Measurements from ENCODE around the gene ROCK2. TPM values are rescaled to one million over a fixed set of nuclear protein-coding genes. Genes with fewer than 3 reads are reported as not detected.

Gene ROCK2
- total RNA-seq, 2 experiments from 2014 or later = 16.6 to 19.2 TPM

DNA sequence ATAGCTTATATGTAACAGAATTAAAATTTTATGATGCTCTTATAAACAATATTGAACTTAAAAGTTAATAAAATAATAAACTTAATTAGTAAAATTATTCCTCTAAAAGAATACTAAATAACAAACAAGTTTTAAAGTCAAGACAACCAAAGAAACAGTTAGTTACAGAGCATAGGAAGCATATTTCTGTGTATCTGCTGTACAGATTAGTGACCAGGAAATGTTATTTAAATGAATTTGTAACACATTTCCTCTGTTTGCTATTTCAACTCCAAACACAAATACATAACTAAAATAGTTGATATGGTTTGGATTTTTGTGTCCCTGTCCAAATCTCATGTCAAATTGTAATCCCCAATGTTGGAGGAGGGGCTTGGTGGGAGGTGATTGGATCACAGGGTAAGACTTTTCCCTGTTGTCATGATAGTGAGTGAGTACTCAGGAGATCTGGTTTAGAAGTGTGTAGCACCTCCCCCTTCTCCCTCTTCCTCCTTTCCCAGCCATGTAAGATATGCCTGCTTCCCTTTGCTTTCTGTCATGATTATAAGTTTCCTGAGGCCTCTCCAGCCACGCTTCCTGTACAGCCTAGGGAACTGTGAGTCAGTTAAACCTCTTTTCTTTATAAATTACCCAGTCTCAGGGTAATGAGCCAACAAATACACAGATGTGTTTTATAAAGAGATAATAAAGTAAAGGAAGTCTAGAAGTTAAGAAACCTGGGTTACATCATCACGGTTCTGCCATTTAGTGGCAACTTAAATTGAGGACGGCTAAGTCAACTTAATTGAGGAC lies 51.8 kb downstream of the ROCK2 start:
- no peaks in the 10 kb centered on the region for H3K9me3 Mint-ChIP-seq
- POLR2A ChIA-PET = no interaction called here
- peaks cover 28% of the 10 kb centered on the region for H3K4me1 Mint-ChIP-seq (ENCODE audit: low read depth)
- no peak for DNase-seq
- H3K36me3 Mint-ChIP-seq = no peaks in the 10 kb centered on the region
- H3K27ac Mint-ChIP-seq = no peak overlapping the region
- CTCF ChIA-PET = no interaction called here
- H3K4me3 Mint-ChIP-seq = no peak overlapping the region
- no peaks in the 10 kb centered on the region for H3K27me3 Mint-ChIP-seq
- intact Hi-C loops (cut with micrococcal nuclease) = no loop called here

GRCh38 chr2:11290713-11291112 lies 53.7 kb downstream of the ROCK2 start:
- ChIA-PET CTCF (no interaction called here), POLR2A (interaction anchor here (0.6 kb wide), 1 partner anchor 1717 kb away, joined by 3 read pairs; no protein-coding TSS in a partner anchor)
- DNase-seq = no peak
- intact Hi-C loops (cut with micrococcal nuclease) = no loop called here
- Mint-ChIP-seq H3K27me3 (no peaks in the 10 kb centered on the region), H3K27ac (no peak overlapping the region), H3K4me3 (no peak overlapping the region), H3K36me3 (peaks cover 6% of the 10 kb centered on the region), H3K4me1 (ENCODE audit: low read depth) (peaks cover 20% of the 10 kb centered on the region), H3K9me3 (peaks cover 2% of the 10 kb centered on the region)

DNA sequence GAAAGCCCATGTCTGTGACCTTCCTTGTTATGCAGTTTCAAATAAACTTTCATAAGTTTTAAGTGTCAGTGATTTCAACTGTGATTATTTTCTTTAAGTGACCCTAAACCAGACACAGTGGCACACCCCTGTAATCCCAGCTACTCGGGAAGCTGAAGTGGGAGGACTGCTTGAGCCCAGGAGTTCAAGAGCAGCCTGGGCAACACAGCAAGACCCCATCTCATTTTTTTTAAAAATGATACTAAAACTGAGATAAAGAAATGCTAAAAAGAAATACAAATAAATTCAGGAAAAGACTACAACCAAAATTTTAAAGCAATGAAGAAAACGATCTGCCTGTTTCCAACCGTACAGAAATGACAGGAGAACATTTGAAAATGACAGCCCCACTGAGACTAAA lies 54.2 kb downstream of the ROCK2 start:
- Mint-ChIP-seq H3K27ac (no peak overlapping the region), H3K4me1 (ENCODE audit: low read depth) (peaks cover 20% of the 10 kb centered on the region), H3K27me3 (no peaks in the 10 kb centered on the region), H3K9me3 (peaks cover 3% of the 10 kb centered on the region), H3K4me3 (no peak overlapping the region), H3K36me3 (peaks cover 11% of the 10 kb centered on the region)
- ChIA-PET CTCF (no interaction called here), POLR2A (interaction anchor here (0.6 kb wide), 1 partner anchor 1717 kb away, joined by 3 read pairs; no protein-coding TSS in a partner anchor)
- no peak for DNase-seq
- intact Hi-C loops (cut with micrococcal nuclease) = no loop called here

DNA sequence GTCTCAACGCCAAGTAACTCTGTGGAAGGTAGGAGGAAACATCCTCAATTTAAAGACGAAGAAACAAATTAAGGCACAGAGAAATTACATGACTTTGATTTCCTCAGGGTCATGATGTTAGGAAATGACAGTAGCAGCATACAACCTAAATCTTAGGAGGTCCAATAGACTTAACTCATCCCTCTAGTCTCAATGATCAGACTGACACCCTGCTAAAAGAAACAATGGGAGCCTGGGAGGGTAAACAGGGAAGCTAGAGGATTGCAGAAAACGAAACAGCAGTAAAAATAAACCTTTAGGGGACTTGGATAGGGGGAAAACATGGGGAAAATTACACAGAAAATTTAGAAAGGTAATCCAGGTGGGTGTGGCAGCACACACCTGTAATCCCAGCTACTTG lies 56.0 kb downstream of the ROCK2 start:
- Mint-ChIP-seq H3K9me3 (peaks cover 15% of the 10 kb centered on the region), H3K27me3 (no peaks in the 10 kb centered on the region), H3K4me3 (no peak overlapping the region), H3K36me3 (peaks cover 27% of the 10 kb centered on the region), H3K4me1 (ENCODE audit: low read depth) (peaks cover 20% of the 10 kb centered on the region), H3K27ac (no peak overlapping the region)
- no peak for DNase-seq
- intact Hi-C loops (cut with micrococcal nuclease) = no loop called here
- CTCF ChIA-PET = no interaction called here
- POLR2A ChIA-PET = no interaction called here

DNA sequence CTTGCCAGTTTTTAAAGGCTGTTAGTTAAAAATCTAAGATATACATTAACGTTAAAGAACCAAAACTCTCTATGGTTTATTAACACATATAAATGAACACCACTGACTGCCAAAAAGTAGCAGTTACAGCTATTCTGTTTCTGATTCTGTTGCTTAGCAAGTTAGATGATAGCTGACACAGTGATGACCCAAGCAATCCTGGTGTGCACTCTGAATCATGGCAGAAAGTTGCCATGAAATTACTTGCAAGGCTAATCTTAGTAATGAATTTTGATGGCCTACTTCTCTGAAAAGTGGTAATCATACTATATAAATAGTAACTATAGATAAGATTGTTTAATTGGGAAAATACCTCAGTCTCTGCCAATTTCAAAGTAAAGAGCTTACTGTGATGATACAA lies 57.7 kb downstream of the ROCK2 start:
- H3K36me3 Mint-ChIP-seq = peaks cover 37% of the 10 kb centered on the region
- CTCF ChIA-PET = interaction anchor here (0.8 kb wide), 1 partner anchor 131 kb away, joined by 3 read pairs; no protein-coding TSS in a partner anchor
- POLR2A ChIA-PET = no interaction called here
- H3K27me3 Mint-ChIP-seq = no peaks in the 10 kb centered on the region
- peaks cover 17% of the 10 kb centered on the region for H3K9me3 Mint-ChIP-seq
- peaks cover 15% of the 10 kb centered on the region for H3K4me1 Mint-ChIP-seq (ENCODE audit: low read depth)
- intact Hi-C loops (cut with micrococcal nuclease) = no loop called here
- no peak for DNase-seq
- H3K27ac Mint-ChIP-seq = no peak overlapping the region
- no peak overlapping the region for H3K4me3 Mint-ChIP-seq

DNA sequence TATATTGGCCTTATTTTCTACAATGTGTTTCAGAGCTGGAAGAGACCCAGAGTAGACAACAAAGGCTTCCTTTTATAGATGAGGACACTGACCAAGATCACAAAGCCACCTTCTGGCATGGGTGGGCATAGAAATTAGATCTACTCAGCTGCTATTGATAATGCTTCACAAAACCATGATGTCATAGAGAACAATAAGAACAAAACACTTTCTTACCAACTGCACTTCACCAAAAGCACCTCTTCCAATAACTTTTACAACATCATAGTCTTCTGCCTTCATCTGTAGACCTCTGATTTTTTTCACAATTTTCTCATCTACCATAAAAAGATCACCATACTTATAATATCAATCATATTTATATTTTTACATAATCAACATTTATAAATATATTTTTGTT lies 58.1 kb downstream of the ROCK2 start:
- H3K27ac Mint-ChIP-seq = no peak overlapping the region
- no peaks in the 10 kb centered on the region for H3K27me3 Mint-ChIP-seq
- H3K4me3 Mint-ChIP-seq = no peak overlapping the region
- CTCF ChIA-PET = interaction anchor here (0.8 kb wide), 1 partner anchor 132 kb away, joined by 3 read pairs; no protein-coding TSS in a partner anchor
- peaks cover 40% of the 10 kb centered on the region for H3K36me3 Mint-ChIP-seq
- peaks cover 14% of the 10 kb centered on the region for H3K4me1 Mint-ChIP-seq (ENCODE audit: low read depth)
- POLR2A ChIA-PET = no interaction called here
- no peak for DNase-seq
- peaks cover 17% of the 10 kb centered on the region for H3K9me3 Mint-ChIP-seq
- intact Hi-C loops (cut with micrococcal nuclease) = no loop called here

- no peak overlapping the region for H3K4me3 Mint-ChIP-seq
- no peak for DNase-seq
- ChIA-PET POLR2A (no interaction called here), CTCF (no interaction called here)
- H3K9me3 Mint-ChIP-seq = peaks cover 17% of the 10 kb centered on the region
- H3K4me1 Mint-ChIP-seq (ENCODE audit: low read depth) = peaks cover 16% of the 10 kb centered on the region
- no peak overlapping the region for H3K27ac Mint-ChIP-seq
- H3K36me3 Mint-ChIP-seq = peaks cover 45% of the 10 kb centered on the region
- H3K27me3 Mint-ChIP-seq = no peaks in the 10 kb centered on the region
- intact Hi-C loops (cut with micrococcal nuclease) = no loop called here
Measured at GRCh38 chr2:11285499-11285898, 58.9 kb downstream of the ROCK2 start.

DNA sequence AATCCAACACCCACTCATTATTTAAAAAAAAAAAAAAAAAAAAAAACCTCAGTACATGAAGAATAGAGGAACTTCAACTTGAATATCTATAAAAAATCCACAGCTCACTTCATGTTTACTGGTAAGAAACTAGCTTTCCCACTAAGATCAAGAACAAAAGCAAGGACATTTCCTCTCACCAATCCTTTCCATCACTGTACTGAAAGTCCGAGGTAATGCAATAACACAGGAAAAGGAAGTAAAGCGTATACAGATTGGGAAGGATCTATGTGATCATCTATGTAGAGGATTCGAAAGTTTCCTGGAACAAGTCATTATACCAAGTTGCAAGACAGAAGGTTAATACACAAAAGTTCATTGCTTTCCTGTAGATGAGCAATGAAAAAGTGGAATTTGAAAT lies 63.2 kb downstream of the ROCK2 start:
- peaks cover 18% of the 10 kb centered on the region for H3K4me1 Mint-ChIP-seq (ENCODE audit: low read depth)
- peaks cover 20% of the 10 kb centered on the region for H3K9me3 Mint-ChIP-seq
- H3K27me3 Mint-ChIP-seq = no peaks in the 10 kb centered on the region
- no peak for DNase-seq
- no peak overlapping the region for H3K4me3 Mint-ChIP-seq
- intact Hi-C loops (cut with micrococcal nuclease) = no loop called here
- CTCF ChIA-PET = no interaction called here
- H3K27ac Mint-ChIP-seq = no peak overlapping the region
- peaks cover 57% of the 10 kb centered on the region for H3K36me3 Mint-ChIP-seq
- POLR2A ChIA-PET = no interaction called here

- peaks cover 54% of the 10 kb centered on the region for H3K36me3 Mint-ChIP-seq
- peaks cover 19% of the 10 kb centered on the region for H3K9me3 Mint-ChIP-seq
- H3K4me3 Mint-ChIP-seq = no peak overlapping the region
- H3K27me3 Mint-ChIP-seq = no peaks in the 10 kb centered on the region
- H3K27ac Mint-ChIP-seq = no peak overlapping the region
- POLR2A ChIA-PET = no interaction called here
- DNase-seq = no peak
- peaks cover 23% of the 10 kb centered on the region for H3K4me1 Mint-ChIP-seq (ENCODE audit: low read depth)
- intact Hi-C loops (cut with micrococcal nuclease) = no loop called here
- CTCF ChIA-PET = no interaction called here
Measured at GRCh38 chr2:11280713-11281112, 63.7 kb downstream of the ROCK2 start.

DNA sequence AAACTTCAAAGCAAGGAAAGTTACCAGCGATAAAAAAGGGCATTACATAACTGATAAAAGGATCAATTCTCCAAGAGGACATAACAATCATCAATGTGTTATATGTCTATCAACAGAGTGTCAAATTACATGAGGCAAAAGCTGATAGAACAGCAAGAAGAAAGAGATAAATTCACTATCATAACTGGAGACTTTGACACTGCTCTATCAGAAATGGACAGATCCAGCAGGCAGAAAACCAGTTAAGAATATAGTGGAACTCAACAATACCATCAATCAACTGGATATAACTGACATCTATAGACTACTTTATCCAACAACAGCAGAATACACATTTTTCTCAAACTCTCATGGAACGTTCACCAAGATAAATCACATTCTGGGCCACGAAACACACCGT lies 65.0 kb downstream of the ROCK2 start:
- Mint-ChIP-seq H3K4me1 (ENCODE audit: low read depth) (peaks cover 30% of the 10 kb centered on the region), H3K9me3 (peaks cover 13% of the 10 kb centered on the region), H3K27ac (no peak overlapping the region), H3K27me3 (no peaks in the 10 kb centered on the region), H3K36me3 (peaks cover 48% of the 10 kb centered on the region), H3K4me3 (no peak overlapping the region)
- intact Hi-C loops (cut with micrococcal nuclease) = no loop called here
- ChIA-PET POLR2A (no interaction called here), CTCF (interaction anchor here (0.7 kb wide), 1 partner anchor 221 kb away, joined by 3 read pairs; no protein-coding TSS in a partner anchor)
- DNase-seq = no peak

DNA sequence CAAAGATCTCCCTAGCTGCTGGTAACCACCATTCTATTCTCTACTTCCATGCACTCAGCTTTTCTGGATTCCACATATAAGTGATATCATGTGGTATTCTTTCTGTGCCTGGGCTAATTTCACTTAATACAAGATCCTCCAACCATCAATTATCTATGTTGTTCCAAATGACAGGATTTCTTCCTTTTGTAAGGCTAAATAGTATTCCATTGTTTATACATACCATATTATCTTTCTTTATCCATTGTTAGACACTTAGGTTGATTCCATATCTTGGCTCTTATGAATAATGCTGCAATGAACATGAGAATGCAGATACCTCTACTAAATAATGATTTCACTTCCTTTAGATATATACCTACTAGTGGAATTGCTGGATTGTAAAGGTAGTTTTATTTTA lies 66.2 kb downstream of the ROCK2 start:
- ChIA-PET CTCF (no interaction called here), POLR2A (no interaction called here)
- Mint-ChIP-seq H3K27me3 (no peaks in the 10 kb centered on the region), H3K9me3 (peaks cover 5% of the 10 kb centered on the region), H3K4me3 (no peak overlapping the region), H3K27ac (no peak overlapping the region), H3K36me3 (peaks cover 42% of the 10 kb centered on the region), H3K4me1 (ENCODE audit: low read depth) (peaks cover 35% of the 10 kb centered on the region)
- DNase-seq = no peak
- intact Hi-C loops (cut with micrococcal nuclease) = no loop called here

- Mint-ChIP-seq H3K4me3 (no peak overlapping the region), H3K36me3 (peaks cover 32% of the 10 kb centered on the region), H3K4me1 (ENCODE audit: low read depth) (peaks cover 33% of the 10 kb centered on the region), H3K27me3 (no peaks in the 10 kb centered on the region), H3K9me3 (peaks cover 3% of the 10 kb centered on the region), H3K27ac (no peak overlapping the region)
- no peak for DNase-seq
- CTCF ChIA-PET = no interaction called here
- intact Hi-C loops (cut with micrococcal nuclease) = no loop called here
- POLR2A ChIA-PET = no interaction called here
Measured at GRCh38 chr2:11275910-11276309, 68.5 kb downstream of the ROCK2 start.

DNA sequence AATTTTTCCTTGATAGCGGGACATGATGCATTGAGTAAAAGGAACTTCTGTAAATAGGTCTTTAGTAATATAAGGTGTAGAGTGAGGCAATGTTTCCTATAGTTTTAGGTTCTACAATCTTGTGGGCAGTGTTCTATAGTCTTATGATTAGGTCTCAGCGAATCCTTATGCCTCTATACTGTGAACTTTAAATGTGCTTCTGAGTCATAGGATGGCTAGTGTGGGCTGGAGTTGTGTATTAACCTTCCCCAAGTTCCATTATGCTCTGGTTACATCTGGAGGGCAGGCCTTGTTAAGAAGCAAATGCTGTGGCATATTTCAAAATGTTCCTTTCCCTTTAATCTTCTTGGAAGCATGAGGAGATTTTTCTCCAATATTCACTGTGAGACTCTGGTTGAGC lies 73.5 kb downstream of the ROCK2 start:
- CTCF ChIA-PET = no interaction called here
- Mint-ChIP-seq H3K36me3 (peaks cover 29% of the 10 kb centered on the region), H3K27me3 (no peaks in the 10 kb centered on the region), H3K4me1 (ENCODE audit: low read depth) (peaks cover 27% of the 10 kb centered on the region), H3K27ac (no peak overlapping the region), H3K9me3 (peaks cover 4% of the 10 kb centered on the region), H3K4me3 (no peak overlapping the region)
- intact Hi-C loops (cut with micrococcal nuclease) = no loop called here
- no peak for DNase-seq
- POLR2A ChIA-PET = no interaction called here

Data from activated CD4-positive, alpha-beta memory T cell treated with anti-CD3 and anti-CD28 coated beads for 36 hours (primary cell).